Prostate gland (tissue), 2 donors: ENCODE results near the gene CBFA2T3. TPM values are rescaled to one million over a fixed set of nuclear protein-coding genes. Genes with fewer than 3 reads are reported as not detected.

ENCODE experiments used
- DNase-seq: peaks from one replicate; pipeline ENCODE4 v3.0.0-alpha.2; 2019; ENCODE audit warnings: low spot score
- H3K27ac ChIP-seq, 2 donors: fragments of 200-600 bp; sonication (generic); 2 replicates each; pipeline ENCODE4 v1.5.1; 2017 to 2019
- H3K27me3 ChIP-seq: fragments of 200-600 bp; sonication (generic); replicated peaks from 2 replicates; pipeline ENCODE4 v1.5.1; 2019; ENCODE audit not compliant: insufficient read depth
- H3K36me3 ChIP-seq, 2 donors: fragments of 200-600 bp; sonication (generic); 1 replicate in 1 of 2; 2 replicates in 1 of 2; pipeline versions ENCODE4 v1.5.1 to v1.8.1; 2017 to 2019
- H3K4me1 ChIP-seq: fragments of 200-600 bp; sonication (generic); replicated peaks from 2 replicates; pipeline ENCODE4 v1.5.1; 2019
- H3K4me3 ChIP-seq, 2 donors: fragments of 200-600 bp; sonication (generic); 2 replicates each; pipeline ENCODE4 v1.5.1; 2017 to 2019
- H3K9me3 ChIP-seq: fragments of 200-600 bp; sonication (generic); 2 replicates; pipeline ENCODE4 v1.5.1; 2017
- POLR2A ChIP-seq: fragments of 450-650 bp; IDR thresholded peaks from one replicate; pipeline ENCODE4 v1.6.1; 2016; ENCODE audit warnings: antibody characterized with exemption, mild to moderate bottlenecking
- POLR2AphosphoS5 ChIP-seq: sonication (generic); formaldehyde crosslinking; IDR thresholded peaks from one replicate; pipeline ENCODE4 v1.6.1; 2017; ENCODE audit warnings: antibody characterized with exemption
- WGBS: methylation state at CpG from one replicate; pipeline ENCODE4 v1.1.5; 2018; 5-methylcytosine and 5-hydroxymethylcytosine counted together
- intact Hi-C: fragments of 100-400 bp; cut with DNase I; formaldehyde crosslinking; loops from one replicate; pipeline ENCODE4 v1.14.2; 2022
- total RNA-seq, 2 donors: library from RNA; depleted of rRNA; stranded (reverse); fragments of >200 nt; gene quantifications; one replicate each; pipeline ENCODE4 v1.1.0, GENCODE V29; 2016
- TF ChIP-seq, protein P1 (sequence below), 4 experiments: fragments of 200-600 bp in 2 of 4; fragments of 450-650 bp in 2 of 4; sonication (generic) in 2 of 4; IDR thresholded peaks; 1 replicate in 3 of 4; 2 replicates in 1 of 4; pipeline ENCODE4 v1.5.1; 2016 to 2019; ENCODE audit warnings: antibody characterized with exemption in 4 of 4, mild to moderate bottlenecking in 2 of 4, moderate library complexity in 2 of 4

The CBFA2T3 gene
- total RNA-seq, 2 donors from 2014 or later: 4.5 to 8.7 TPM

DNA sequence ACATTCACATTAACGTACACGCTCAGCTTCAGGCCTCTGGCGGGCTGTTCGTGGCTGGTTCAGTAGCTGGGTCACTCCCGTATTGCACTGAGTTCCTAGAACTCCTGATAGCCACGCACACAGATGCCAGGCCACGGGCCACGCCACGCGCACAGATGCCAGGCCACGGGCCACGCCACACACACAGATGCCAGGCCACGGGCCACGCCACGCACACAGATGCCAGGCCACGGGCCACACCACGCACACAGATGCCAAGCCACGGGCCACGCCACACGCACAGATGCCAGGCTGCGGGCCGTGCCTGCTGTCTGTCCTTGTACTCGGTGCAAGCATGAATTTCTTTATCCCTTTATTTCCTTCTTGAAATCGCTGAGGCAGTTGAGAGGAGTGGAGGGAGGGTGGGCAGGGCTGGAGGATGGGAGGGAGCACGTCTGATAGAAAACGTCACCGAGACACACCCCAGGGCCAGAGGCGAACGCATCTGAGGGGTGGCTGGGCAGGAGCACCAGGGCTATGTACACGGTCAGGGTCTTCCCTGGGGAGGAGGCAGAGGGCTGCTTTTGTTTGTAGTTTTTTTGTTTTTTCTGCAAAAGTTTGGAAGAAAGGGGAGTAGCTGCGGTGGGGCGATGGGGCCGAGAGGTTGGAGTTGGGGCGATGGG lies 101.9 kb downstream of the CBFA2T3 start:
- H3K4me1 ChIP-seq: no peaks in the 10 kb centered on the region
- DNase-seq: no peak
- intact Hi-C loops: no loop called here
- no peaks in the 10 kb centered on the region for H3K9me3 ChIP-seq
- no peak overlapping the region for H3K27ac ChIP-seq
- WGBS: 93% methylated on average over 34 of the region's 34 CpGs
- no peaks in the 10 kb centered on the region for H3K36me3 ChIP-seq
- TF ChIP-seq POLR2AphosphoS5: no peak
- TF ChIP-seq, protein P1, sequence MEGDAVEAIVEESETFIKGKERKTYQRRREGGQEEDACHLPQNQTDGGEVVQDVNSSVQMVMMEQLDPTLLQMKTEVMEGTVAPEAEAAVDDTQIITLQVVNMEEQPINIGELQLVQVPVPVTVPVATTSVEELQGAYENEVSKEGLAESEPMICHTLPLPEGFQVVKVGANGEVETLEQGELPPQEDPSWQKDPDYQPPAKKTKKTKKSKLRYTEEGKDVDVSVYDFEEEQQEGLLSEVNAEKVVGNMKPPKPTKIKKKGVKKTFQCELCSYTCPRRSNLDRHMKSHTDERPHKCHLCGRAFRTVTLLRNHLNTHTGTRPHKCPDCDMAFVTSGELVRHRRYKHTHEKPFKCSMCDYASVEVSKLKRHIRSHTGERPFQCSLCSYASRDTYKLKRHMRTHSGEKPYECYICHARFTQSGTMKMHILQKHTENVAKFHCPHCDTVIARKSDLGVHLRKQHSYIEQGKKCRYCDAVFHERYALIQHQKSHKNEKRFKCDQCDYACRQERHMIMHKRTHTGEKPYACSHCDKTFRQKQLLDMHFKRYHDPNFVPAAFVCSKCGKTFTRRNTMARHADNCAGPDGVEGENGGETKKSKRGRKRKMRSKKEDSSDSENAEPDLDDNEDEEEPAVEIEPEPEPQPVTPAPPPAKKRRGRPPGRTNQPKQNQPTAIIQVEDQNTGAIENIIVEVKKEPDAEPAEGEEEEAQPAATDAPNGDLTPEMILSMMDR (IDR thresholded peaks at IDR 0.05): no peak
- no peaks in the 10 kb centered on the region for H3K27me3 ChIP-seq
- H3K4me3 ChIP-seq: no peak overlapping the region

DNA sequence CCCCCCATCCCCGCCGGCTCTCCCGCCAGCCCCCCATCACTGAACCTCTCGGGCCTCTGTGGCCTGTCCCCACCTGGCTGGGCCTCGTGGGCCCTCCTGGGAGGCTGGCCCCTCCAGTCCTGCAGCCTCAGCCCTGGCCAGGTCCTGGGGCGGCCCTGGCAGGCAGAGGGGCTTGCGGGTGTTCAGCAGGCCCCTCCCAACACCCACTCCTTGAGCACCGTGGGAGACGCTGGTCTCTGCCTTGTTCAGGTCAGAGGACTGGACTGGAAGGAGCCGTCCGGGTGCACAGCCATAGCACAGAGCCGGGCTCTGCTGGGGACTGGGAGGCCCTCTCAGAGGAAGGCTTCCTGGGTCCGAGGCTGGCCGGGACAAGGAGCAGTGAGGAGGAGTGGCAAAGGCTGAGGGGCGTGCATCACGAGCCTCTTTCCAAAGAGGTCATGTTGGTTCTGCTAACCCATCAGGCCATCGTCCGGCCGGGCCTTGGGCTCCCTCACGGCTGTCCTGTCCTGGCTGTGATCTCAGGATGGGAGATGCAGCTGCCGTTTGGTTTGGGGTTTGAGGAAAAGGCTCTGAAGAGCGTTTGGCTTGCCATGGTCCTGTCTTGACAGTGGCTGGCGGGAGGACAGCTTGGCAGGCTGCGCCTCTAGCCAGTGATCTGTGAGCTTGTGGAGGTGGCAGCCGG lies 104.2 kb downstream of the CBFA2T3 start:
- H3K36me3 ChIP-seq: no peaks in the 10 kb centered on the region
- H3K27ac ChIP-seq: no peak overlapping the region
- intact Hi-C loops: no loop called here
- H3K4me1 ChIP-seq: no peaks in the 10 kb centered on the region
- DNase-seq: no peak
- H3K27me3 ChIP-seq: no peaks in the 10 kb centered on the region
- H3K9me3 ChIP-seq: no peaks in the 10 kb centered on the region
- WGBS: 80% methylated on average over 25 of the region's 25 CpGs
- TF ChIP-seq POLR2A: no peak
- TF ChIP-seq, protein P1 (IDR thresholded peaks at IDR 0.05): no peak
- TF ChIP-seq POLR2AphosphoS5: no peak
- no peak overlapping the region for H3K4me3 ChIP-seq

DNA sequence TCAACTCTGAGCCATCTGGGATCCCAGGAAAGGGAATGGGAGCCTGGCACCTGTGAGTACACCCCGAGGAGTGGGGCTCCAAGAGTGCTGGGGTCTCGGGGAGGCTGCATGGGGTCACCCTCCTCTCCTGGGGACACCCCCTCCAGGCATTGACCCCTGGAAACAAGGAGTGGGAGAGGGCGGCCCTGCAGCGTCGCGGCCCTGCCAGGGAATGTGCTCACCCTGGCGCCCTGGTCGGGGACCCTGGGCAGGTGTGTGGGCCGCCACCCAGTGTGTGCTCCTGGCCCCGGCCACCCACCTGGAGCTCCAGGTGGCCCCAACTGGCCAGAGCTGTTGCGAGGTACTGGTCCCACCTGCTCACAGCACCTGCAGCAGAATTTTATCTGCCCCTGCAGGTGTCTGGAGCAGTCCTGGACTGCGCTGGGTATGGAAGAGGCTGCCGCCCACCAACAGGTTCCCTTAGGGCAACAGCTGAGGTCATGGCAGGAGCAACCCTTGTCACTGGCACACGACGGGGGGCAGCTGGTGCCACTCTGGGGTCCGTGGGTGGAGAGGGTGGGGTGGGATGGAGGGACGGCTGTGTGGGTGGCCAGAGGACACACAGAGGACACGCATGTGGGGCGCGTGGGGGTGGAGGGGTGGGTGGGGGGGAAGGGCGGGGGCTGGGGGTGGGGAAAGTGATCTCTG lies 105.1 kb downstream of the CBFA2T3 start:
- H3K4me1 ChIP-seq: no peaks in the 10 kb centered on the region
- no peak overlapping the region for H3K4me3 ChIP-seq
- TF ChIP-seq POLR2AphosphoS5 (no peak), POLR2A (no peak)
- TF ChIP-seq, protein P1 (IDR thresholded peaks at IDR 0.05): no peak
- 87% methylated on average over 20 of the region's 21 CpGs for WGBS
- no peak for DNase-seq
- intact Hi-C loops: no loop called here
- no peaks in the 10 kb centered on the region for H3K27me3 ChIP-seq
- H3K9me3 ChIP-seq: no peaks in the 10 kb centered on the region
- no peaks in the 10 kb centered on the region for H3K36me3 ChIP-seq
- no peak overlapping the region for H3K27ac ChIP-seq

DNA sequence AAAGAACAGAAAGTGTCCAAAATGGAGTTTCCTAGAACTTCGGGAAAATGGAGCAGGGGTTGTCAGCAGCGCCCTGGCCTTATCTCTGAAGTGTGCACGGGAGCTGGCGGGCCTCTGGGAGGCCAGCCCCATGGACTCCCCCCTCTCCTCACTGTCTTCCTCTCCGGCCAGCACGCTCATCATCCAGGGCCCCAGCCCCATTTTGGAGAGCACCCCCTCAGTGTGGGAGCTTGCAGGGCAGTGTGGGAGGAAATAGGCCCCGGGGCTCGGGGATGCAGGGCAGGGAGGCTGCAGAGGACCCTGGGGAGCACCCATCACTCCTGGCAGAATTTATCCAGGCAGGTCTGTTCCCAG lies 105.7 kb downstream of the CBFA2T3 start:
- TF ChIP-seq POLR2AphosphoS5 (no peak), POLR2A (no peak)
- TF ChIP-seq, protein P1 (IDR thresholded peaks at IDR 0.05): no peak
- Histone ChIP-seq H3K36me3 (no peaks in the 10 kb centered on the region), H3K4me3 (no peak overlapping the region), H3K9me3 (no peaks in the 10 kb centered on the region), H3K4me1 (no peaks in the 10 kb centered on the region), H3K27me3 (no peaks in the 10 kb centered on the region), H3K27ac (no peak overlapping the region)
- WGBS: 61% methylated on average over 8 of the region's 8 CpGs
- intact Hi-C loops: no loop called here
- DNase-seq: no peak
